Activated CD8-positive, alpha-beta memory T cell treated with anti-CD3 and anti-CD28 coated beads, Interleukin-2, amount 10 ng/mL, durations not matched to agents 7 days and 5 days (primary cell): Measurements from ENCODE around the gene ZNF579. TPM values are rescaled to one million over a fixed set of nuclear protein-coding genes. Genes with fewer than 3 reads are reported as not detected.

Source experiments
- ATAC-seq: fragments of 150-1000 bp; cut with Tn5 transposase; one replicate; pipeline ENCODE4 v1.10.0; 2021; ENCODE audit warnings: moderate library complexity
- CTCF ChIA-PET: fragments of 350-600 bp; sonication (Branson Sonifier 250); formaldehyde crosslinking; loops from one replicate; lab custom pipeline; 2021; ENCODE audit warnings: antibody characterized with exemption; lab: Charles Lee
- DNase-seq: peaks from one replicate; pipeline ENCODE4 v3.0.0-alpha.2; 2020
- H3K27ac Mint-ChIP-seq: one replicate; pipeline ENCODE4 v1.8.0; 2021; ENCODE audit warnings: mild to moderate bottlenecking, mixed read lengths
- H3K27me3 Mint-ChIP-seq: one replicate; pipeline ENCODE4 v1.8.0; 2021; ENCODE audit warnings: mixed read lengths
- H3K36me3 Mint-ChIP-seq: one replicate; pipeline ENCODE4 v1.8.0; 2021; ENCODE audit warnings: mild to moderate bottlenecking, mixed read lengths
- H3K4me1 Mint-ChIP-seq: one replicate; pipeline ENCODE4 v1.8.0; 2021; ENCODE audit warnings: mixed read lengths
- H3K4me3 Mint-ChIP-seq: one replicate; pipeline ENCODE4 v1.8.0; 2021; ENCODE audit warnings: mild to moderate bottlenecking, moderate library complexity, mixed read lengths
- H3K9me3 Mint-ChIP-seq: one replicate; pipeline ENCODE4 v1.8.0; 2022; ENCODE audit warnings: low read depth, mixed read lengths
- total RNA-seq, 2 experiments: library from RNA; stranded (reverse); gene quantifications; one replicate each; pipeline ENCODE4 v1.2.3, GENCODE V29; 2021

ZNF579 gene, protein sequence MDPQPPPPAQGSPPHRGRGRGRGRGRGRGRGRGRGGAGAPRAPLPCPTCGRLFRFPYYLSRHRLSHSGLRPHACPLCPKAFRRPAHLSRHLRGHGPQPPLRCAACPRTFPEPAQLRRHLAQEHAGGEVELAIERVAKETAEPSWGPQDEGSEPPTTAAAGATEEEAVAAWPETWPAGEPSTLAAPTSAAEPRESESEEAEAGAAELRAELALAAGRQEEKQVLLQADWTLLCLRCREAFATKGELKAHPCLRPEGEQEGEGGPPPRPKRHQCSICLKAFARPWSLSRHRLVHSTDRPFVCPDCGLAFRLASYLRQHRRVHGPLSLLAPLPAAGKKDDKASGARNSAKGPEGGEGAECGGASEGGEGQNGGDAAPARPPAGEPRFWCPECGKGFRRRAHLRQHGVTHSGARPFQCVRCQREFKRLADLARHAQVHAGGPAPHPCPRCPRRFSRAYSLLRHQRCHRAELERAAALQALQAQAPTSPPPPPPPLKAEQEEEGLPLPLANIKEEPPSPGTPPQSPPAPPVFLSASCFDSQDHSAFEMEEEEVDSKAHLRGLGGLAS
- 1 to 10 TPM; 5.6 to 7.5 TPM for total RNA-seq

DNA sequence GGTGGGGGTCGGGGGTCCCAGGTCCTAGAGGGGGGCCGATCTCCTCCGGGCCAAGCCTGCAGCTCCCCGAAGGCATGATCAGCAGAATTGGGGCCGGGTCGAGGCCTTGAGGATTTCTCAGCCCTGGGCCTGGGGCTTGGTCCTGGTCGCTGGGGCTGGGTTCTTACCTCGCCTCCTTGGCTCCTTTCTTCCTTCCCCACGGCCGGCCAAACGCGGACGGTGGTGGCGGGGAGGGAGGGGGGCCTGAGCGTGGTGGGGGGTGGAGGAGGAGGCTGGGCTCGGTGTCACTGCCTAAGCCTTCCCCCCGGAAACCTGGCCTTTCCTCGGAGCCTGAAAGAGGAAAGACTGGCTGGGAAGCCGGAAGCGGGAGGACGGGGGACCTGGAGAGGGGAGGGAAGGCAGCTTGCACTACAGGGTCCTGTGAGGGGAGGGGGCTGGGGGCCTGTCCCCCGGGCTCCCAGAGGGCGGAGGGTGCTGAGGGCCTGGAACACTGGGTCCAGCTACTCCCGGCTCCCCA is at the start of gene ZNF579:
TSS of gene ZNF579 (minus strand) at position 221 of the 517 bp plus-strand sequence. CDS start 1,209 bp downstream, outside the sequence.
- Mint-ChIP-seq H3K27ac (peak within 1 kb of the TSS; percentile 60), H3K4me1 (peaks cover 21% of the 10 kb centered on the region), H3K36me3 (peaks cover 9% of the 10 kb centered on the region), H3K27me3 (peaks cover 9% of the 10 kb centered on the region), H3K4me3 (peak within 1 kb of the TSS; percentile 77), H3K9me3 (no peaks in the 10 kb centered on the region)
- ATAC-seq, result peak; percentile 70
- CTCF ChIA-PET, result interaction anchor here (0.7 to 2.2 kb wide), 4 partner anchors 26 to 77 kb away, joined by 3 to 8 read pairs (median 4); no protein-coding TSS in a partner anchor
- peak; percentile 79 for DNase-seq

DNA sequence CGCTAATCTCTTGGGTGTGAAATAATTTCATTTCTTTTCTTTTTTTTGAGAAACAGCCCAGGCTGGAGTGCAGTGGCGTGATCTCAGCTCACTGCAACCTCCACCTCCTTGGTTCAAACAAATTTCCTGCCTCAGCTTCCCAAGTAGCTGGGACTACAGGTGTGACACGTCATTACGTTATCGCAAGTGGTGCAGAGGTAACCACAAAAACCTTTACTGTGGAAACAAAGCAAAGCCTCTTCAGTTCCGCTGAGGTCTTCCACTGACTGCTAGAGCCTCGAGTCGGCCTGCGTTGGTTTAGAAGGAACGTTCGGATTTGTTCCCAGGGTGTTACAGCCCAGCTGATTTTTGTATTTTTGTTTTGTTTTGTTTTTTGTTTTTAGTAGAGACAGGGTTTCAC is 45.7 kb upstream of the ZNF579 start:
- Mint-ChIP-seq H3K4me3 (peak overlapping the region; percentile 51), H3K9me3 (no peaks in the 10 kb centered on the region), H3K36me3 (peaks cover 3% of the 10 kb centered on the region), H3K27me3 (peaks cover 10% of the 10 kb centered on the region), H3K4me1 (peaks cover 40% of the 10 kb centered on the region), H3K27ac (peak overlapping the region; percentile 84)
- peak; percentile 59 for ATAC-seq
- CTCF ChIA-PET, result interaction anchor here (0.7 to 5.6 kb wide), 19 partner anchors 8 to 372 kb away, joined by 3 to 44 read pairs (median 4); partner anchors contain the start of genes FIZ1, HSPBP1, ISOC2 and NAT14
- DNase-seq, result peak; percentile 89

DNA sequence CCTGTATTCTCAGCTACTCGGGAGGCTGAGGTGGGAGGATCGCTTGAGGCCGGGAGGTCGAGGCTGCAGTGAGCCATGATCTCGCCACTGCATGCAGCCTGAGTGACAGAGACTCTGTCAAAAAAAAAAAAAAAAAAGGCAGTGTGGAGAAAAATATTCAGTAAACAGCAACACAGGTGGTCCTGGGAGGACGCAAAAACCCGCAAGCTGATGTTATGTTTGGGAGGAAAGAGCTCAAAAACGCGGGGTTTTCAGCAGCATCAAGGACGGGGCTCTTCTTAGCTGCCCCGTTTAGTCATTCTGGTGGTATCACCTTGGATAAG is 44.3 kb upstream of the ZNF579 start:
- no peaks in the 10 kb centered on the region for H3K9me3 Mint-ChIP-seq
- peak overlapping the region; percentile 77 for H3K4me3 Mint-ChIP-seq
- ATAC-seq (no peak), DNase-seq (no peak)
- H3K27me3 Mint-ChIP-seq, result peaks cover 10% of the 10 kb centered on the region
- H3K27ac Mint-ChIP-seq, result peak overlapping the region; percentile 93
- H3K4me1 Mint-ChIP-seq, result peaks cover 54% of the 10 kb centered on the region
- peaks cover 8% of the 10 kb centered on the region for H3K36me3 Mint-ChIP-seq
- CTCF ChIA-PET, result interaction anchor here (0.7 to 5.6 kb wide), 20 partner anchors 7 to 483 kb away, joined by 3 to 44 read pairs (median 5); partner anchors contain the start of genes FIZ1, U2AF2, ZNF524 and ZNF865

DNA sequence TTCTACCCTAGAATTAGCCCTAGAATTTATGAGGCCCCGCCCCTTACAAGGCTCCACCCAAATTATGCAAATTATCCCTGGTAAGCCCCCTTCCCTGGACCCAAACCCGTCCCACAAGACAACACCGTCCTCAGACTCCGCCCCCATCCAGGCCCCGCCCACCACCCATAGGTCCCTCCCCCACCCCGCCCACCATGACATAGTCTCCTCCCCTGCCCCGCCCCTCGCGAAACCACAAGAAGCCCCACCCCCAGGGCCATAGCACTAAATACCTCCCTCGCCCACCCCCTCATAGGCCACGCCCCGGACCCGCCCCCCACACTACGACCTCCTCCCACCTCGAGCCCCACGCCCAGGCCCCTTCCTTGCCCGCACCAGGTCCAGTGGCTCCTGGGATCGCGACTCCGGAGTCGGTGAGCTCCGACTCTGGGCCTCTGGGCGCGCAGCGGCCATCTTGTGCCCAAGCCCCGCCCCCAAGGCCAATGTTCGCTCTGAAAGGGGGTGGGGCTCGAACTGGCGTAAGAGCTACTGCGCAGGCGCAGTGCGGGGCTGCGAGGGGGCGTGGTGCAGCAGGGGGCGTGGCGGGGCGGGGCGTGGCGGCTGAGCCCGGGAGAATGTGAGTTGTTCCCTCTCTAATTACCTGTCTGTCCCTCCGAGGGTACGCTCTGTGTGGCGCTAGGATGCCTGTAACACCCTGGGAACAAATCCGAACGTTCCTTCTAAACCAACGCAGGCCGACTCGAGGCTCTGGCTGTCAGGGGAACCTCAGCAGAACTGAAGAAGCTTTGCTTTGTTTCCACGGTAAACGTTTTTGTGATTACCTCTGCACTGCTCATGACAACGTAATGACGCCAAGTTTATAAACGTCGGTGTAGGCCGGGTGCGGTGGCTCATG is 43.7 kb upstream of the ZNF579 start, which contains the start of gene ZNF784:
TSS of gene ZNF784 (minus strand) at position 458 of the 895 bp plus-strand sequence. CDS start at position 453, 5 bp downstream.
- Mint-ChIP-seq H3K27me3 (peaks cover 10% of the 10 kb centered on the region), H3K9me3 (no peaks in the 10 kb centered on the region), H3K4me3 (peak within 1 kb of the TSS; percentile 77), H3K36me3 (peaks cover 11% of the 10 kb centered on the region), H3K27ac (peak within 1 kb of the TSS; percentile 93), H3K4me1 (peaks cover 58% of the 10 kb centered on the region)
- ATAC-seq (peak; percentile 73), DNase-seq (peak; percentile 95)
- CTCF ChIA-PET, result interaction anchor here (0.9 to 5.6 kb wide), 19 partner anchors 8 to 483 kb away, joined by 3 to 44 read pairs (median 5); partner anchors contain the start of genes FIZ1, U2AF2, ZNF524 and ZNF628

DNA sequence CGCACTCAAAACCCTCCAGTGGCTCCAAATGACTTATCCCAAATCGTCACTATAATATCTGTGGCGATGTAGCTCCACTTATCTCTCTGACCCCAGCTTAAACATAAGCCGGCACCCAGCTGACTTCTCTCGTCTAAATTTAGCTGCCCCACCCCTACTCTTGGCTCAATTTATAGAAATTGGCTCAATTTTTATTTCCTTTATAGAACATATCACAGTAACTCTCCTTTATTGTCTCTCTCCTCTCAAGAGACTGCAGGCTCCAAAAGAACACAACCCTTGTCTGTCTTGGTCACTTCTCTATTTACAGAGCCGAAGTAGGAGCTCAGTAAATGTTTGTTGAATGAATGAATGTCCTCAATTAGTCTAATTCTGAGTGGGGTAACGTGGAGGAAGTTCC is 42.9 kb upstream of the ZNF579 start:
- peaks cover 60% of the 10 kb centered on the region for H3K4me1 Mint-ChIP-seq
- peaks cover 10% of the 10 kb centered on the region for H3K27me3 Mint-ChIP-seq
- CTCF ChIA-PET, result interaction anchor here (1.2 to 5.6 kb wide), 9 partner anchors 9 to 156 kb away, joined by 3 to 44 read pairs (median 7); partner anchors contain the start of genes FIZ1, ZNF524, ZNF628 and ZNF865
- H3K27ac Mint-ChIP-seq, result peak overlapping the region; percentile 46
- H3K9me3 Mint-ChIP-seq, result no peaks in the 10 kb centered on the region
- peak overlapping the region; percentile 77 for H3K4me3 Mint-ChIP-seq
- no peak for ATAC-seq
- DNase-seq, result no peak
- peaks cover 11% of the 10 kb centered on the region for H3K36me3 Mint-ChIP-seq

DNA sequence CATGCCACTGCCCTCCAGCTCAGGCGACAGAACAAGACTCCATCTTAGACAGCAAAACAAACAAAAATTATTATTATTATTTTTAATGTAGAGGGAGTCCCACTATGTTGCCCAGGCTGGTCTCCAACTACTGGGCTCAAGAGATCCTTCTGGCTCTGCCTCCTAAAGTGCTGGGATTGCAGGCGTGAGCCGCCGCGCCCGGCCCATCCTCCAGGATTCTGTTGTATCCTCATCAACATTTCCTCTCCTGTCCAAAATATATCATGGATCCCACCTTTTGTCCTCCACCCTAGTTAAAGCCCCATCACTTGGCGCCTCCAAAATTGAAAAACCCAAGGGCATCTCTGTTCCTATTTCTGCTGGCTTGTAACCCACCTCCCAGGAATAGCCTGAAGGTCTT is 42.5 kb upstream of the ZNF579 start:
- peaks cover 59% of the 10 kb centered on the region for H3K4me1 Mint-ChIP-seq
- peaks cover 9% of the 10 kb centered on the region for H3K27me3 Mint-ChIP-seq
- H3K4me3 Mint-ChIP-seq, result no peak overlapping the region

DNA sequence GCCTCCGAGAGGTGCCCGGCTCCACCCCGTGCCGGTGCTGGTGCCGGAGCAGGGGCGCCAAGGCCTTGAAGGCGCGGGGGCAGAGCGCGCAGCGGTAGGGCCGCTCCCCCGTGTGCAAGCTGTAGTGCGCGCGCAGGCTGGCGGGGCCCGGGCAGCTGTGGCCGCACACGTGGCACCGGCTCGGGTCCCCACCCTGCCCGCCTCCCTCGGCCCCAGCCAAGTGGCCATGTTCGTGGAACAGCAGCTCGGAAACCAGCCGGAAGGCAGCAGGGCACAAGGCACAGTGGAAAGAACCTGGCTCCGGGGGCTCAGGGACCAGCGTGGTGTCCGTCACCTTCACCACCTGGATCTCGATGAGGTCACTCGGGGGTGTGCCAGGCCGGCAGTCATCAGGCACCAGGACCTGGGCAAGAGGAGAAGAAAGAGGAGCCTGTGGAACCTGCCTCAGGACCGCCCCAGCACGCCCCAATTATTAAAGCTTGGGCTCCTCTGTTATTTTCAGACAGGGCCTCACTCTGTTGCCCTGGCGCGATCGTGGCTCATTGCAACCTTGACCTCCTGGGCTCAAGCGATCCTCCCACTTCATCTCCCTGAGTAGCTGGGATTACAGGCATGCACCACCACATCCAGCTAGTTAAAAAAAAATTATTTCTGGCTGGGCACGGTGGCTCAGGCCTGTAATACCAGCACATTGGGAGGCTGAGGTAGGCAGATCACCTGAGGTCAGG is 41.8 kb upstream of the ZNF579 start:
- no peaks in the 10 kb centered on the region for H3K9me3 Mint-ChIP-seq
- no peak overlapping the region for H3K4me3 Mint-ChIP-seq
- H3K27me3 Mint-ChIP-seq, result peaks cover 6% of the 10 kb centered on the region
- peaks cover 56% of the 10 kb centered on the region for H3K4me1 Mint-ChIP-seq
- peaks cover 15% of the 10 kb centered on the region for H3K36me3 Mint-ChIP-seq
- CTCF ChIA-PET, result interaction anchor here (1.1 to 5.6 kb wide), 3 partner anchors 10 to 119 kb away, joined by 4 to 44 read pairs (median 19); partner anchors contain the start of gene ZNF865
- H3K27ac Mint-ChIP-seq, result no peak overlapping the region
- ATAC-seq (no peak), DNase-seq (no peak)

More for the DNA sequence above, 42.5 kb upstream of the ZNF579 start:
- H3K9me3 Mint-ChIP-seq, result no peaks in the 10 kb centered on the region
- DNase-seq (no peak), ATAC-seq (no peak)
- peaks cover 11% of the 10 kb centered on the region for H3K36me3 Mint-ChIP-seq
- CTCF ChIA-PET, result interaction anchor here (1.1 to 5.6 kb wide), 9 partner anchors 9 to 147 kb away, joined by 3 to 44 read pairs (median 7); partner anchors contain the start of genes FIZ1, ZNF524, ZNF628 and ZNF865
- no peak overlapping the region for H3K27ac Mint-ChIP-seq

DNA sequence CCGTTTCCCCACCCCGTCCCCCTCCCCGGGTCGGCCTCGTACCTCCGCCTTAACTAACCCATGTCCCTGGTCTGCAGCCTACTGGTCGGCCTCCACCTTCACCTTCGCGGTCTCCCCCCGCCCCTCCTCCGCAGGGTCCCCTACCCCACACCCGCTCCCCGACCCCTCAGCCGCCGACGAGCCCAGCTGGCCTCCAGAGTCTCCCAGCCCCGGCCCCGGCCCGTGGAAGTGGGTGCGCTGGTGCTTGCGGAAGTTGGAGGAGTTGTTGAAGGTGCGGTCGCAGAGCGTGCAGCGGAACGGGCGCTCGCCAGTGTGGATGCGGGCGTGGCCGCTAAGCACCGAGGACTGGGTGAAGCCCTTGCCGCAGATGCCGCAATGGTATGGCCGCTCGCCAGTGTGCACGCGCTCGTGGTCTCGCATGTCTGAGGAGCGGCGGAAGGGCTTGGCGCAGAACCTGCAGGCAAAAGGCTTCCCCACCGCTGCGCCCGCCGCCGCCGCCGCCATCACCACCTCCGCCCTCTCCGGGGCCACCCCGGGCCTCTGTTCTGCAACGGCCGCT is 41.1 kb upstream of the ZNF579 start:
- Mint-ChIP-seq H3K27ac (no peak overlapping the region), H3K9me3 (no peaks in the 10 kb centered on the region), H3K4me3 (no peak overlapping the region), H3K27me3 (peaks cover under 1% of the 10 kb centered on the region), H3K36me3 (peaks cover 17% of the 10 kb centered on the region), H3K4me1 (peaks cover 50% of the 10 kb centered on the region)
- no peak for DNase-seq
- CTCF ChIA-PET, result interaction anchor here (3.7 to 4.5 kb wide), 2 partner anchors 11 to 16 kb away, joined by 19 to 25 read pairs; partner anchors contain the start of gene ZNF865
- no peak for ATAC-seq

DNA sequence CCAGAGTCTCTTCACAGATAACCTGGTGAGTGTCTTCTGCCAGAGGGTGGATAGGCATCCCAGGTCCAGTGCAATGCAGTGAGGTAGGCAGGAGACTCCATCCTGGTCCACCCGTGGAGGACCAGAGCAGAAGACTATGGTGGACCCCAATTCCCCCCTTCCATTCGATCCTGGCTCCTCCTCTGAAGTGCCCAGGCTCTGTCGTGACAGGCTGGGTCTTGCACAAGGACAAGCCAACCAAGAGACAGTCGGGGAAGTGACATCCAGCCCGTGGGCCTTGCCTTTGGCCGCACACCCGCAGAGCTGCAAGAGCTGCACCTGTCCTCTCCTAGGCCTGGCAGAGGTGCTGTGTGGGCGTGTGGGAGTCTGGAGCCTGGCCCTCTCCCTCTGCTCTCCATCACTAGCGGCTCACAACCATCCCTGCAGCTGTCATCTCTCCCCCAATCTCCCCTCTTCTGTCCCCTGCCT is 40.6 kb upstream of the ZNF579 start:
- Mint-ChIP-seq H3K4me1 (peaks cover 45% of the 10 kb centered on the region), H3K27me3 (no peaks in the 10 kb centered on the region), H3K27ac (peak overlapping the region; percentile 26), H3K4me3 (no peak overlapping the region), H3K9me3 (no peaks in the 10 kb centered on the region), H3K36me3 (peaks cover 20% of the 10 kb centered on the region)
- CTCF ChIA-PET, result interaction anchor here (2.6 to 4.5 kb wide), 2 partner anchors 11 to 15 kb away, joined by 18 to 25 read pairs; partner anchors contain the start of gene ZNF865
- ATAC-seq, result no peak
- DNase-seq, result no peak

DNA sequence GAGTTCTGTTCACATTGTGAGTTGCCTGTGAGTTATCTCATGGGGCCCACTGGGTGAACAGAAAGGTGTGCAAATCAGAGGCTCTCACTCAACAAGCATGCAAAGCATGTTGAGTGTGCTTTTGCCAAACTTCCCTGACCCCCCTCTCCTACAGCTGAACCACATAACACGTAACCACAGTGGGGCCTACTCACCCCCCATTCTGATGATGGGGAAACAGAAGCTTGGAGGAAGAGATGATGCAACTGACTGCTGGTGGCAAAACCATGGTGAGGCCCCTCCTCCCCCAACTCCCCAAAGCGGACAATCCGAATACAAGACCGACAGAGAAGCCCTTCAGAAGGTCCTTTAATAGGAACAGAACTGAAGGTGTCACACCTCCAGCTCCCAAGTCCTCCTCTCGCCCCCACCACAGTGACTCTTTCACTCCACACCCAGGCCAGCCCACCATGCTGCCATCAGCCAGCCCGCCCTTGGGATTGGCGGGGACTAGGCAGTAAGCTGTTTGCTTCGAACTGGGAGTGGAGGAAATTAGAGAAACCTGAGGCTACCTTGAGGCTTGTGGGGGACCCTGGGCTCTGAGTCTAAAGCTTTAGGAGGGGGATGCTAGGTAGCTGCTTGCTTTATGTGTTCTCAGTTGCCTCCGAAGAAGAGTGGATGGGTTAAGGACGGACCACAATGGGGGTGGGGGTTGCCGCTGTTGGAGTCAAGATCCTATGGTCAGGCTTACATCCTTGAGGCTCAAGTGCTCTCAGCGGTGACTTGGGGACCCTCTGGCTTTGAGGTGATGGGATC is 40.0 kb upstream of the ZNF579 start:
- CTCF ChIA-PET, result interaction anchor here (1.1 to 4.5 kb wide), 3 partner anchors 11 to 117 kb away, joined by 4 to 25 read pairs (median 18); partner anchors contain the start of gene ZNF865
- Mint-ChIP-seq H3K36me3 (peaks cover 20% of the 10 kb centered on the region), H3K9me3 (no peaks in the 10 kb centered on the region), H3K27me3 (no peaks in the 10 kb centered on the region), H3K4me3 (no peak overlapping the region), H3K27ac (peak overlapping the region; percentile 67), H3K4me1 (peaks cover 39% of the 10 kb centered on the region)
- ATAC-seq, result no peak
- DNase-seq, result no peak
